Suppressor macrophage treated with lipopolysaccharide for 4 hours (primary cell): ENCODE measurements around the gene ATF6.
"Not testable (repeated sequence)": the region's sequence is repeated elsewhere in the genome, so short reads cannot be mapped to it uniquely, and the experiment has no call there.

Experiments used
- DNase-seq: peaks from one replicate; pipeline ENCODE4 v3.0.0-alpha.2; 2020

ATF6 gene

DNA sequence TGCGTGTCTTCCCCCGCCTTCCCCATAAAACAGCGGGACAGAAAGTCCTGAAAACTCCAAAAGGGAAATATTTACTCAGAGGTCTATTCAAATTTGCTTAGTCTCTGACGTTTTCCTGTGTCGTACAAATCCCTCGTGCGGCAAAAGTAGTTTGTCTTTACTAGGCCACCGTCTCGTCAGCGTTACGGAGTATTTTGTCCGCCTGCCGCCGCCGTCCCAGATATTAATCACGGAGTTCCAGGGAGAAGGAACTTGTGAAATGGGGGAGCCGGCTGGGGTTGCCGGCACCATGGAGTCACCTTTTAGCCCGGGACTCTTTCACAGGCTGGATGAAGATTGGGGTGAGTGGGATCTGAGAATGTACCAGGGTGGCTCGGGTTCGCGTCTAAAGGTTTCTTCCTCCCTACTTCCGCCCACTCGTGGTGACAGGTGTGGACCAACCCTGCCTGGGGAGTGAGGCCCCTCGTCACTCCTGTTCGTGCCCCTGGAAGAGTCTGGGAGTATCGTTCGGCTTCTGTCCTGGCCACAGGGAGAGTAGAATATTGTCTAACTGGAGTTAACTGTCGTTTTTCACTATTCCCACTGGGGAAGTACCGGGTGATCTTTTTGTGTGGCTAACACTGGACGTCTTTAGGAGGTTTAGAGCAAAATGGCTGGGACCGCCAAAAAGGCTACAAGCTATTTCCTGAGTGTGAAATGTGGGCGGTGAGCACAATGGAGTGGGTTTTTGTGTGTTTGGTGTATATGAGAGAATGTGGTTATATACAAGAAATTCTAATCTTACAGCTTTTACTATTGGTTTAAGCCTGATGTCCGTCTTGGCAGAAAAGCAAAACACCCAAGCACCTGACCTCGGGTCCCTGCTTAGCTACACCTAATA lies at the start of gene ATF6:
Gene ATF6, plus strand, starts transcription at position 219 of the 880 bp plus-strand sequence. Its CDS starts 41 bp downstream, at position 260.
- peak; percentile 97 for DNase-seq

GRCh38 chr1:161718559-161719324 lies 47.4 kb upstream of the ATF6 start:
- peak; percentile 71 for DNase-seq

DNA sequence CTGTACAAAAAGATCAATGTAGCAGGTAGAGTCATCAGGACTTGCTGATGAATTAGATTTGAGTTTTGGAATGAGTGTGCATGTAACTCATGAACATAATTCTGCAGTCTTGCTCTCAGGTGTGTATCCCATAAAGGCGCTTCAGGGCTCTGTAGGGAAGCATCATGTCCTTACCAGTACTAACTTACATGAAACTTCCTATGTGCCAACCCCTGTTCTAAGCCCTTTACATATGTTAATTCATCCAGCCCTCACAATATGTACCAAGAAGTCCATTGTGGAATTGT lies 46.9 kb upstream of the ATF6 start:
- DNase-seq: no peak

GRCh38 chr1:161720422-161720821 lies 45.7 kb upstream of the ATF6 start:
- peak; percentile 43 for DNase-seq

DNA sequence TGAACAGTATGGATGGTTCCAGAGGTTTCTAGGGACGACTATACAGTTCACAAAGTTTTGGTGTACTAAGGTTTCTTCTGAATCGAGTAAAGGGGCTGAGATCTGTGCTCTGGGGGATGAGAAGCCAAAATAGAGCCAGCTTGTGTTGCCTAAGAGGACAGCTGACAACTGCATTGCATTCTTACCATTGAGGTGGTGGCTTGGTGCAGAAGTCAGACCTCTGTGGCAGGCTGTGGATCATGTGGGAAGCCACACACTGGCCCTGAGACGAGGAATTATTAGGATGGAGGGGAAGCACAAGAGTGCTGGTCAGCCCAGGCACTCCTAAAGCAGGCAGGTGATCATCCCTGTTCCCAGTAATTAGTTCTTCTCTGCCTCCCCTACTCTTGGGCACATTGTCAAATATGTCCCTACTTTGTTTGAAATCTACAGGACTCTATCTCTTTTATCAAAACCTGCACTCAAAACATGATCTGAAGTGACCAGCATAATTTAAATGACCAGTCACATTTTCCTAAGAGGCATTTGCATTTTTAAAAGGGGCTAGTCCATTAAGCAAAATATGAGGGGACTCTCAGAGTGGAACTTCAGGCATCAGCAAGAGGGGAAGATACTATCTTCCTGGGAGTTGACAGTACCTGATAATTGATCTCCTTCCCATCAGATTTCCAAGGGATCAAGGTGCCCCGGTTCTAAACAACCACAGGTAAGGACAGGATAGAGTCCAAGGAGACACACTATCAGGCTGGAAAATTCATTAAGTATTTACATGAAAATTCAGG lies 45.0 kb upstream of the ATF6 start, which contains the start of gene FCRLB:
Gene FCRLB, plus strand, starts transcription at position 589 of the 782 bp plus-strand sequence. CDS start 1,129 bp downstream, outside the sequence.
- DNase-seq: peak; percentile 30

- DNase-seq: peak; percentile 92
Observed at GRCh38 chr1:161721738-161722343, 44.3 kb upstream of the ATF6 start.

DNA sequence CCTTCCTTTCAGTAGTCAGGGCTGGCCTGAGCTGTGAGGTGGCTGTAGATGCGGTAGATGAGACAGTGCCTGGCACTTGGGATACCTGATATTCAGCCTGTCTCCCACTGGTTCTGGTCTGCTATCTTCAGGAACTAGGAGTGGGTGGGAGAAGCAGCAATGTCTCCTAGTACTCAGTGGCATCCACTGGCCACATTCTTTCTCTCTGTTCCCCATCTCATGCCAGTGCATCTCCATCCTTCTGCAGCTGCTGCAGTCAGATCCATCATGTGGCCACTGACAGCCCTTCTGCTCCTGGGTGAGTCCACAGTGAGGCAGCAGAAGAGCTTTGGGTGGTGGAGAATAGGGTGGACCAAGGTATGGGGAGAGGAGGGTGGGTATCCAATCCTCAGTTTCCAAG lies 43.7 kb upstream of the ATF6 start:
- DNase-seq: no peak

GRCh38 chr1:161723459-161724141 lies 42.5 kb upstream of the ATF6 start:
- DNase-seq: no peak

- DNase-seq: not testable (repeated sequence)
Observed at GRCh38 chr1:161725258-161725907, 40.7 kb upstream of the ATF6 start.

DNA sequence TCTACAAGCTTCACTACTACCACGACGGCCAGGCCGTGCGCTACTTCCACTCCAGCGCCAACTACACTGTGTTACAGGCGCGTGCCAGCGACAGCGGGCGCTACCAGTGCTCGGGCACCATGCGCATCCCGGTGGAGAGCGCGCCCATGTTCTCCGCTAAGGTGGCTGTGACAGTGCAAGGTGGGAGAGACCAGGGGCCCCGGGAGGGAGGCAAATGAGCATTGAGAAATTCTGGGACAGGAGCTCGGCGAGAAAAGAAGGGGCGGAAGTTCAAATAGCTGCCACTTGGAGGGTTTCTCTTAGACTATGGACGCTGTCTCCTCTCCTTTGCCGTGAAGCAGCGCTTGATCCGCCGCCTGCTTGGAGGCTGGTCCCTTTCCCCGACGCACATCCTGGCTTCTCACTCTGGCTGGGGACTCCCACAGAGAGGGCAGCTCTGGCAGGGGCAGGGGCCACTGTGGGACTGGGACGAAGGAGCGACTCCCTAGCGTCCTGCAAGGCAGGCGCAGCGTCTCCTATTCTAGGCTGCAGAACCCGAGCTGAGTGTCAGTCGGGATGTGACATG lies 40.1 kb upstream of the ATF6 start:
- peak; percentile 35 for DNase-seq

DNA sequence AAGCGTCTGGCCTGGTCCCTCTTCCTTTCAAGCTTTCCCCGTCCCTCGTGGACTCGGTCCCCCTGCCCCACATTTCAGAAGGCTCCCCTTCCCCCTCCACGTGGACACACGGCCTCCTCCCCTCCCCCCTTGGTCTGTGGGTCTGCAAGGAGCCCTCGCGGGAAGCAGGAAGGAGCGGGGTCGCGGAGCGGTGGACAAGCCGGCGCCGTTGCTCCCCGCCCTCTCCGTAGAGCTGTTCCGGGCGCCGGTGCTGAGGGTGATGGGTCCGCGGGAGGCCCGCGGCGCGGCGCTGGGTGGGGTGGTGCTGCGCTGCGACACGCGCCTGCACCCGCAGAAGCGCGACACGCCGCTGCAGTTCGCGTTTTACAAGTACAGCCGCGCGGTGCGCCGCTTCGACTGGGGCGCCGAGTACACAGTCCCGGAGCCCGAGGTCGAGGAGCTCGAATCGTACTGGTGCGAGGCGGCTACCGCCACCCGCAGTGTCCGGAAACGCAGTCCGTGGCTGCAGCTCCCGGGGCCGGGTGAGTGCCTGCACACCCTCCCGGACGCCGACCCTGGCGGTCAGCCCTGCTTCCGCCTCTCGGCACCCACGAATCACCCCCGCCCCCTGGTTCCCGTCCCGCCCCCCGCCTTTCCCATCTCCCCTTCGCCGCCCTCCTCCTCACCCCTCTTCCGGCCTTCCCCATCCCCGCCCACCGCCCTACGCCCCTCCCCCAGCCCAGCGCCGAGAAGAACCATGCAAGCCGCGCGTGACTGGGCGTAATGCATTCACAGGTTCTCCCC lies 39.5 kb upstream of the ATF6 start:
- DNase-seq: peak; percentile 69

GRCh38 chr1:161727256-161727924 lies 38.7 kb upstream of the ATF6 start:
- DNase-seq: peak; percentile 55

DNA sequence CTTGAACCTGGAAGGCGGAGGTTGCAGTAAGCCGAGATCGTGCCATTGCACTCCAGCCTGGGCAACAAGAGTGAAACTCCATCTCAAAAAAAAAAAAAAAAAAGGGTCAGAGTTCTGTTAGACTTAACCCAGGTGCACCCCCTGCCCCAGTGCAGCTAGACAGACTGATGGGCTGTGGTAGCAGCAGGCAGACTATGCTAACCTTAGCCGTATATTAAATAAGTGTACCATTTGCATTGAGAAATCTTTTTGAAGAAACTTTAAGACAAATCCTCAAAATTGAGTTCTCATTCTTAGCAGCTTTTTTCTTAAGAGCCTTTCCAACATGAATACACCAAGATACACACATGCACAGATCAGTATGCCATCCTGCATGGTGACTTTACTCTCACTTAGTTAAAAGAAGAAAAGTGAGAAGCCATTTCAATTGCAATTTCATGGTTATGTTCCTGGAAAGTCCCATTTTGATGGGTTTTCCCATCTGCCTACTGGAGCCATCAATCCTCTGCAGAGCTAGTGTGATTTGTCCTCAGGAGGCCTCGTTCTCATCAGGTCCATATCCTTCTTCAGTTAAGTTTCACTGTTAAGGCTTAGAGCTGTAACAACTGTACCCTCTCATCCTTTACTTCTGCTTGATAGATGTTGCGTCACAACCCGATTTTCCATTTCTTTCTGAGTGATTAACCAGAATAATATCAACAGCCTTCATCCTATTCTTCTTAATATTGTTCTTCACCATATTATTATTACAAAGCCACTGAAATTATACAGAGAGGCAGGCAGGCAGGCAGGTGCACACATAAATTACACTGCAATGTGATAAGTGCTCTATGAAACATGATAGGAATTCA lies 37.5 kb upstream of the ATF6 start:
- peak; percentile 79 for DNase-seq

DNA sequence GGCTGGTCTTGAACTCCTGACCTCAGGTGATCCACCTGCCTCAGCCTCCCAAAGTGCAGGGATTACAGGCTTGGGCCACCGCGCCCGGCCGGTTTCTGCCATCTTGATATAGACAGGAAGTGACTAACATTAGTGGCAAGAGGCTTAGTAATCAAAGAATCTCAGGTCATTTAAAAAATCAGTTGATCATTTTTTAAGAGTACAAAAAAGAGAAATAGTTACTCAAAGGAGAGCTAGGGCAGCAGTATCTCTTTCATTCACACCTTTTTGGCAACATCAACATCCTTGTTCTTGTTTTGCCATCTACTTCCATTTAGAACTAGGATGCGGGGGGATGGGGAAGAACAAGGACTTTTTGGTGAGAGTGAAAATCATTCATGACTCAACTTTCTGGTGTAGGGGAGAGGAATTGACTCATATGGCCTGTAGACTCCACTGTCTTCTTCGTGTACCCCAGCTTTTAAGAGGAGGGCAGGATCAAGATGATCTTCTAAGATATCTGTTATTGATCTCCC lies 36.0 kb upstream of the ATF6 start:
- DNase-seq: peak; percentile 70

DNA sequence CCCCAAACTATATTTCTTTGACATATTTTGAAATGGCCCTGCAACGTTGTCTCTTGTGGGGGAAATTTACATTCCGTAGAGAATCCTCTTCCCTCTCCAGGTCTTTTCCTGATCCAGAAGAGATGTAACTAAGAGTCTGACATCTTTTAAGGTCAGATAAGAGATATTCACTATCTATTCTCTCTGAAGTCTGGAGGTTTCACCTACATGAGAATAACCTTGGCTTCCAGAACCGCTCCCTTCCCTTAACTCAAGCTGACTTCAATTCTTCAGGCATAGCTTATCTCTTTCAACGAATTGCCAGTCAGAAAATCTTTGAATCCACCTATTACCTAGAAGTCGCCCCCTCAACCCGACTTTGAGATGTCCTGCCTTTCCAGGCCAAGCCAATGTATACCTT lies 34.9 kb upstream of the ATF6 start:
- no peak for DNase-seq

DNA sequence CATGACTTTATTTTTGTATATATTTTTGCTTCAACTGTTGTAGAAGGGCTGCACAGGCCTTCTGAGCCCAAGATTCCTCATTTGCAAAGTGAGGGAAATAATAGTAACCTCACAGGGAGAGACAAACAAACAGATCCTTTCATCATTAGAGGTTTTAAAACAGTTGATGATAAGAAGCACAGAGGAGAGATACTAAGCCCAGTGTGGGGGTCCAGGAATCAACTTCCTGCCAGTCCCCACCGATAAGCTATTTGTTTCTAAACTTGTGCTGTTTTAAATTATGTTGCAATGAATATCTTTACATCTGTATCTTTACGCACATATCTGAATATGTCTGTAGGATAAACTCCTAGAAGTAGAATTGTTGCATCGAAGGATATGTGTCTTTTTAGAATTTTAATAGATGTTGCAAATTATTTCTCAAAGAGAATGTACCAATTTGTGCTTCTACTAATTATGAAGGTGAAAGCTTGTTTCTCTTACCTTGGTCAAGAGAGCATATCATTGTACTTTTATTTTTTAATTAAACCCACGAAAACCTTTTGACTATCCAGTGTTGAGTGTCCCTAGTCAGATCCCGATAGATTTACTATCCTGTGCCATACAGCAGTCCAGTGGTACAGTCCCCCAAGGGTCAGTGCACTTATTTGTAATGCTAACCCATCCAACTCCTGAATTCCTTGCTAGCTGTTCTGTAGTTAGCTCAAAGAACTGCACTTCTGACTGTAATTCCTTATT lies 34.0 kb upstream of the ATF6 start:
- DNase-seq: no peak

DNA sequence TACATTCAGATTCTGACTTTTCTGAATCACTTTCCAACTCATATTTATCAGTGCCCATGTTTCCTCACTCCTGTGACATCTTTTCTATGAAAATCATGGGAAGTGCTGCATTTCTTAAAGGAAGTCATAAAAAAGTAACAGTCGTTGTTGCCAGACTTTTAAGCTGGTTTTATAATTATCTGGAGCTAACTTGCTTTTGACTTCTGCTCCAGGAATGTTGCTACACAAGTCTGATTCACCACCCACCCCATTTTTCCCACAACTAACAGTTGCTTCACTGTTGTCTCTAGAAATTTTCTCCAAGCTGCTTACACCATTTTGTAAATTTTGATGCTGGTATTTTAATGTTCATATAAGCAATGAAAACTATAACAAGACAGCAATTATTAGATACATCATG lies 32.6 kb upstream of the ATF6 start:
- DNase-seq: peak; percentile 87

DNA sequence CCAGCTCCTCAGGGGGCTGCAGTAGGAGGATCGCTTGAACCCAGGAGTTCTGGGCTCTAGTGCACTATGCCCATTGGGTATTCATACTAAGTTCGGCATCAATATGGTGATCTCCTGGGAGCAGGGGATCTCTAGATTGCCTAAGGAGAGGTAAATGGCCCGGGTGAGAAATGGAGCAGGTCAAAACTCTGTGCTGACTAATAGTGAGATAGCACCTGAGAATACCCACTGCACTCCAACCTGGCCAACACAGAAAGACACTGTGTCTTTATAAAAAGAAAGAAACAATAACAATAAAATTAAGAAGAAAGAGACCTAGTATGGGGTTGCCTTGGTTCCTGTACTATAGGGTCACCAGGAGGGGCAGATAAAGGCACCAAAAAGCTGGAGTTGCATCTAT lies 30.3 kb upstream of the ATF6 start:
- no peak for DNase-seq
